ENCODE results near the gene DOHH.

DNA sequence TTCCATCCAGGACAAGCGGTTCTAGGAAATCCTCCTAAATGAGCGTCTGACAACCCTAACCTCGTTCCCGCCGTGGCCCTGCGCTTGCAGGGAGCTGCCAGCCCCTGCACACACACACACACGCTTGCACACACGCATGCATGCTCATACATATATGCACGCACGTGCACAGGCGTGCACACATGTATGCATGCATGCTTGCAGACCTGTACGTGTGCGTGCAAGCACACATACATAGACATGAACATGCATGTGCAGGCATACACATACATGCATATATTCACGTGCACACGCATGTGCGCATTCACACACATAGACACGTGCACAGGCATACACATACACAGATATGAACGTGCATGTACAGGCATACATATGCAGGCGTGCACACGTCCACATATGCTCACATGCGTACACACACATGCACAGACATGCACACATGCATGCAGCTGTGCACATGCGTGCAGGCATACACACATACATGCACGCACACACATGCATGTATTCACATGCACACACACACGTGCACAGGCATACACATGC lies 55.7 kb downstream of the DOHH start:
- TF ChIP-seq, protein P1, sequence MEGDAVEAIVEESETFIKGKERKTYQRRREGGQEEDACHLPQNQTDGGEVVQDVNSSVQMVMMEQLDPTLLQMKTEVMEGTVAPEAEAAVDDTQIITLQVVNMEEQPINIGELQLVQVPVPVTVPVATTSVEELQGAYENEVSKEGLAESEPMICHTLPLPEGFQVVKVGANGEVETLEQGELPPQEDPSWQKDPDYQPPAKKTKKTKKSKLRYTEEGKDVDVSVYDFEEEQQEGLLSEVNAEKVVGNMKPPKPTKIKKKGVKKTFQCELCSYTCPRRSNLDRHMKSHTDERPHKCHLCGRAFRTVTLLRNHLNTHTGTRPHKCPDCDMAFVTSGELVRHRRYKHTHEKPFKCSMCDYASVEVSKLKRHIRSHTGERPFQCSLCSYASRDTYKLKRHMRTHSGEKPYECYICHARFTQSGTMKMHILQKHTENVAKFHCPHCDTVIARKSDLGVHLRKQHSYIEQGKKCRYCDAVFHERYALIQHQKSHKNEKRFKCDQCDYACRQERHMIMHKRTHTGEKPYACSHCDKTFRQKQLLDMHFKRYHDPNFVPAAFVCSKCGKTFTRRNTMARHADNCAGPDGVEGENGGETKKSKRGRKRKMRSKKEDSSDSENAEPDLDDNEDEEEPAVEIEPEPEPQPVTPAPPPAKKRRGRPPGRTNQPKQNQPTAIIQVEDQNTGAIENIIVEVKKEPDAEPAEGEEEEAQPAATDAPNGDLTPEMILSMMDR (IDR thresholded peaks at IDR 0.05 in 4 of 5, conservative IDR thresholded peaks at IDR 0.05 in 1 of 5): no peak
- TF ChIP-seq POLR2A (IDR thresholded peaks at IDR 0.05): no peak

Measured in gastrocnemius medialis (tissue), 4 donors.